ENCODE results near the gene ITGA11. TPM values are rescaled to one million over a fixed set of nuclear protein-coding genes. Genes with fewer than 3 reads are reported as not detected.
A peak's percentile ranks its signal among the peaks of the same experiment; 100 is the strongest.

ITGA11 gene
- total RNA-seq, 2 donors from 2014 or later = 0.95 to 13.1 TPM

DNA sequence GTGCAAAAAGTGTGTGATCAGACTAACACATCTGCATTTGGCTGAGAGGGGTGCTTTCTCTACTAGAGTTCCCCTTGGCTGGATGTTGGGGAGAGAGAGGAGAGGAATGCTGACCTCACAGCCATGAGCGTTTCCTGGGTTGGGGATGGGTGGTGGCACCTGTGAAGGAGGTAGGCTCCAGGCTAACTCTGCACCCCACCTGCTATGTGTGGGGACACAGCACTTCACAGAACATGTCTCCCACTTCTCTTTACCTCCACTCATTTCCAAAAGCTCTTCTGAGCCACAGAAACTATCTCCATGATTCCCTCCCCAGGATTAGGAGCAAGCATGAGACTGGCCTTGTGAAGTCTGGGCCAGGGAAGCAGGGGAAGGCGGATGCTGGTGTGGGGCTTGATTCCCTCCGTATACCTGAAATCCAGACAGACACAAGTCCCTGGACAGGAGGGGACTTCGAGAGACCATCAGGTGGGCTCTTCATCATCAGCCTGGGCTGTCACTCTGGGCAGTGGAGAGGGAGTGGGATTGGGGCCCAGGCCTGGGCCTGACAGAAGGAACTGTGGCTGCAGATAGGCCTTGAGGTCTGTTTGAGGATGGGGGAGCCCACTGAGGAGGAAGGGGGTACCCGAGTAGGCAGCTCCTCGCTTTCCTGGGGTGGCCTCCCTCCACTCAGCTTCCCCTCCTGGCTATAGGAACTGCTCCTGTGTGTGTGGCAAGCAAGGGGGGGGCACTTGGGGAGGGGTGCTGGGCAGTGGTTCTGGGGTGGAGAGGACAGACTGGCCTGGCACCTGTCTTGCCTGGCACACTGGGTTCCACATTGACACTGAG is 113.7 kb downstream of the ITGA11 start:
- no peak overlapping the region for H3K4me3 Mint-ChIP-seq
- no peaks in the 10 kb centered on the region for H3K9me3 Mint-ChIP-seq
- H3K36me3 Mint-ChIP-seq (ENCODE audit: low read depth) = no peaks in the 10 kb centered on the region
- H3K27ac Mint-ChIP-seq = no peak overlapping the region
- H3K27me3 Mint-ChIP-seq = no peaks in the 10 kb centered on the region
- H3K4me1 Mint-ChIP-seq = no peaks in the 10 kb centered on the region
- ATAC-seq (replicated peaks) = no peak

DNA sequence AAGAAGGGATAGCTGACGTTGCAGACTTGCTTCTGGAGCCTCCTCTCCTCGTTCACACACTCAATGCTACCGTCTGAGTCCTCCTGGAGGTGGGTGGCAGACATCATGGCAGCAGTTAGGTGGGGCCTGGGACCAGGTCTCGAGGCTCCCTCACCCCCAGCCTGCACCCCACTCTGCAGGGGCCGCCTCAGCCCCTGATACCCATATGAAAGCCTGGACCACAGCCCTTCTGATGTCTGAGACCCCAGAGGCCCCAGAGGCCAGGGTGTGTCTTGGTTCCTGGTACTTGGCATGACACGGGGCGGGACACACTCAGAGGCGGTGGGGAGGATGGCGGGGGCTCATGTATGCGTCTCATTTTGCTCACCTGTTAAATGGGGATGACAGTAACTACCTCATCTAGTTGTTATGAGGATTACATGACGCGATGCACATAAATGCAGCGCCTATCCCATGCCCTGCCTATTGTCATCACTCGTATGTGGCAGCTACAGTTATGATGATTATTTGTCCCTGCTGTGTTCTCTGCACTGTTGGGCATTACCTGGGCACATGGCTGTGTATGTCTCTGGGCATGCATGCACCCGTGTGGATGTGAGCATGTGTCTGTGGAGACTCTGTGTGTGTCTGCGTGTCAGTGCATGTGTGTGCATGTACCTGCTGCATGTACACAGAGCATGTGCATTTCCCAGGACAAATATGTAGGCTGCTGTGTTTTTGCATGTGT is 114.5 kb downstream of the ITGA11 start:
- no peaks in the 10 kb centered on the region for H3K9me3 Mint-ChIP-seq
- H3K27me3 Mint-ChIP-seq = no peaks in the 10 kb centered on the region
- no peaks in the 10 kb centered on the region for H3K36me3 Mint-ChIP-seq (ENCODE audit: low read depth)
- H3K27ac Mint-ChIP-seq = no peak overlapping the region
- no peaks in the 10 kb centered on the region for H3K4me1 Mint-ChIP-seq
- no peak overlapping the region for H3K4me3 Mint-ChIP-seq
- no peak for ATAC-seq (replicated peaks)

DNA sequence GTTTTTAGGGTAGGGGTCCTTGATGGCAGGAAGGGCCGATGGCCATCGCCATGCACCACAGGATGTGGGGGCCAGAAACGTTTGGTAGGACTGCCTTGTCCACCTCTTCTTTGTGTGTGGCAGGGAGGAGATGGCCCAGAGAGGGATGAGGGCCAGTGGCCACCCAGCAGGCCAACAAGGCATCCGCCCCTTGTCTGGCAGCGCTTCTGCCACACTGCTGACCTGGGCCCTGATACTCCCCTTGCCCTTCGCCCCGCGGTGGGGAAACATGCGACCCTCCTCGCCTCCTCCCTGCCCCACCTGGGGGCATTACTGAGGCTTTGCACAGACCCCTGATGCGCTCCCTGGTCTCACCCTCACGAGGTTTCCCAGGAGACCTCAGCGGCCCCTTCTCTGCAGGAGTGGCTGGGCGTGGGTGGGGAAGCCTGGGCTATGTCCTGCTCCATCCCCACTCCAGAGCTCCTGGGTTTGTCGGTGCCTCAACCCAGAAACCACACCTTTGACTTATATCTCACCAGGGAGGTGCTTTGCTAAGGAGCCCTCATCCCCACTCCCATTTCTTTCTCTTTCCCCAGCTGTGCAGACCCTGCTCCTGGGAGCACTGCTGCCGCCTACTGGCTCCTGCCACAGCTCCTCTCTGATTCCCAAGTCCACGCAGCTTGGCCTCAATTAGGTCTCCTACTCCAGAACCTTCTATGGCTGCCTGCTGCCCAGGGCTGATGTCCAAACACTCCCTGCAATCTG is 115.7 kb downstream of the ITGA11 start:
- Mint-ChIP-seq H3K4me3 (no peak overlapping the region), H3K36me3 (ENCODE audit: low read depth) (no peaks in the 10 kb centered on the region), H3K9me3 (no peaks in the 10 kb centered on the region), H3K4me1 (no peaks in the 10 kb centered on the region), H3K27ac (no peak overlapping the region), H3K27me3 (no peaks in the 10 kb centered on the region)
- no peak for ATAC-seq (replicated peaks)

DNA sequence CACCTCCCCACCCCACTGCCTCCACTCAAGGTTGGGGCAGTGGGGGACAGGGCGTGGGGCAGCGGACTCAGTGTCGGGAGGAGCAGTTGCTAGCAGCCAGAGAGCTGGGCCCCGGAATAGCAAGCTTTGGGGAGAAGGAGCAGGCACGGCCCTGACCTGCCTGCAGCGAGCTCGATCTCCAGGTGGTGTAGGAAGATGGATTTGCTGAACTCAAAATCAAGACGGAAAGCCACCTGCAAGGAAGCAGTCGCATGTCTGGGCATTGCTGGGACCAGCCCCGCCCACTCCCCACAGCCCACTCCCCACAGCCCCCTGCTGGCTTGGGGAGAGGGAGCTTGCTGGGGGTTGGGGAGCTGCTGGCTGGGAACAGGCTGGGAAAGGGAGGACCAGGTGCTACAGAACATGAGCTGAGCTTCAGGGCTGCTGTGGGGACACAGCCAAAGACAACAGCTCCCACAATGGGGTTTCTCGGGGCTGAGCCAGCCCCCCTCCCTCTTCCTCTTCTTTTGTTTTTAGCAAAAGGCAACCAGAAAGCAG is 116.4 kb downstream of the ITGA11 start:
- no peak overlapping the region for H3K4me3 Mint-ChIP-seq
- H3K9me3 Mint-ChIP-seq = no peaks in the 10 kb centered on the region
- H3K27ac Mint-ChIP-seq = no peak overlapping the region
- no peaks in the 10 kb centered on the region for H3K27me3 Mint-ChIP-seq
- no peak for ATAC-seq (replicated peaks)
- H3K4me1 Mint-ChIP-seq = no peaks in the 10 kb centered on the region
- H3K36me3 Mint-ChIP-seq (ENCODE audit: low read depth) = no peaks in the 10 kb centered on the region

DNA sequence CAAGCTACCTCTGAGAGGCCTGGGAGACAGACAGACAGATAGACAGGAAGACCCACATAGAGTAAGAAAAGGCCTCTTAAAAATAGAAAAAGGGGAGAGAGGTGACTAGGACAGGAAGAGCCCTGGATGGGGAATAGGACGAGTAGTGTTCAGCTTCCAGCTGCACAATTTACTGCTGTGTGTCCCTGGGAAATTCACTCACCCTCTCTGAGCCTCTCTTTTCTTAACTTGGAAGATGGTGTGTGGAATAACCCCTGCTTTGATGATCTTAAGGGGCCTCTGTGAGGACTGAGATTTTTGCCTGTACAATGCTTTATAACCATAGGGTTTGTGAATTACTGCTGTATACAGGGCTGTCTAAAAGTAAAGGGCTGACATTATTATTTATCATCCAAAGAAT is 116.9 kb downstream of the ITGA11 start:
- Mint-ChIP-seq H3K27me3 (no peaks in the 10 kb centered on the region), H3K36me3 (ENCODE audit: low read depth) (no peaks in the 10 kb centered on the region), H3K4me1 (no peaks in the 10 kb centered on the region), H3K9me3 (no peaks in the 10 kb centered on the region), H3K4me3 (no peak overlapping the region), H3K27ac (no peak overlapping the region)
- no peak for ATAC-seq (replicated peaks)

DNA sequence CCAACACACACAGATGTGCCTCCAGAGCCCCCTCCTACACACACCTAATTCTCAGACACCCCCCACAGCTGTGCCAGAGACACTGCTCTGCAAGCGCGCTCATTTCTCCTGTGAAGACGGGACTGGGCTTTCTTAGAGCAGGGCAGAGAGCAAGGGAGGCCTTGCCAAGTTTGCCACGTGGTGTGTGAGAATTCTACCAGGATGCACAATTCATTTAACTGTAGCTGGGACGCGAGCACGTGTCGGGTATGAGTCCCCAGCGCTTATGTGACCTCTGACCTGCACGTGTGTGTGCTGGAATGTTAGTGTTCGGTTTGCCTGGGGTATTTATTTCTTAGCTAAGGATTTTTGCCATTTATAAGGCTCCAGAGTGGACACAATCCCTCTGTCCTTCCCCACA is 117.4 kb downstream of the ITGA11 start:
- no peaks in the 10 kb centered on the region for H3K4me1 Mint-ChIP-seq
- H3K27ac Mint-ChIP-seq = no peak overlapping the region
- no peaks in the 10 kb centered on the region for H3K27me3 Mint-ChIP-seq
- no peak overlapping the region for H3K4me3 Mint-ChIP-seq
- no peaks in the 10 kb centered on the region for H3K36me3 Mint-ChIP-seq (ENCODE audit: low read depth)
- H3K9me3 Mint-ChIP-seq = no peaks in the 10 kb centered on the region
- ATAC-seq (replicated peaks) = no peak

DNA sequence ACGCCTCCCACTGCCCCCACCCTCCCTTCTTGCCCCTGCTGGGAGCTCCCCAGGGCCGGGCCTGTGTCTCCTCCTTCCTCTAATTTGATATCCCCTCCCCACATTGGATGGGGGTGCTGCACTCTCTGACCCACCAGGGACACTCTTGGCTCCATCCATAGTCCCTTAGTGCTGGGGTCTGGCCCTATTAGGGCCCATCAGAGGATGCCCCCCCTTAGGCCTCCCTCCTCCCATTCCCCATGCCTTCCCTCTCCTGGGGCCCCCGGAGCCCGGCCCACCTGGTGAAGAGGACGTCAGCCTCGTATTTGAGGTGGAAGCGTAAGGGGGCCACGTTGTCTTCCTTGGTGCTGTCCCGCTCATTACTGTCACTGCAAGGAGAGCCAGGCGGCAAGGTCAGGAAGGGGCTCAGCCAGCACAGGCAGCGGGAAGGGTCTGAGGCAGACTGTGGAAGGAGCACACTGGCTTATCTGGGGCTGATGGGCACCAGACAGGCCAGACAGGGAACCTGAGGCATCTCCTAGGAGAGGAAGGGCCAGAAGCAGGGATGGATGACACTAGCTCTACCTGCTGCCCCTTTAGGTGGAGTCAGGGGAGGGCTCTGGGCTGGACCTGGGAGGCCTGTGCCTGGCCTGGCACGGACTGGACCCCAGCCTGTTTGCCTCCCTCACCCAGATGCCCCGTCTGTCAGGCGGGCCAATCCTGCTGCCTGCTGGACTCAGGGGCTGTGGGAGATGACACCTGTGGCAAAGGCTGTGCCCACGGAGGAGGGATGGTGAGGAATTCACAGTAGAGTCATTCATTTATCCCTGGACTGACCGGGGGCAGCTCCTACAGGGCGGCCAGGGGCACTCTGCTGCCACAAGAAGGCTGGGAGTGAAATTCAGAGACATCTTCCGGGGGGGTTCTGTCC is 118.2 kb downstream of the ITGA11 start:
- Mint-ChIP-seq H3K4me1 (no peaks in the 10 kb centered on the region), H3K27ac (peak overlapping the region; percentile 52), H3K9me3 (no peaks in the 10 kb centered on the region), H3K27me3 (no peaks in the 10 kb centered on the region), H3K36me3 (ENCODE audit: low read depth) (no peaks in the 10 kb centered on the region), H3K4me3 (no peak overlapping the region)
- no peak for ATAC-seq (replicated peaks)

DNA sequence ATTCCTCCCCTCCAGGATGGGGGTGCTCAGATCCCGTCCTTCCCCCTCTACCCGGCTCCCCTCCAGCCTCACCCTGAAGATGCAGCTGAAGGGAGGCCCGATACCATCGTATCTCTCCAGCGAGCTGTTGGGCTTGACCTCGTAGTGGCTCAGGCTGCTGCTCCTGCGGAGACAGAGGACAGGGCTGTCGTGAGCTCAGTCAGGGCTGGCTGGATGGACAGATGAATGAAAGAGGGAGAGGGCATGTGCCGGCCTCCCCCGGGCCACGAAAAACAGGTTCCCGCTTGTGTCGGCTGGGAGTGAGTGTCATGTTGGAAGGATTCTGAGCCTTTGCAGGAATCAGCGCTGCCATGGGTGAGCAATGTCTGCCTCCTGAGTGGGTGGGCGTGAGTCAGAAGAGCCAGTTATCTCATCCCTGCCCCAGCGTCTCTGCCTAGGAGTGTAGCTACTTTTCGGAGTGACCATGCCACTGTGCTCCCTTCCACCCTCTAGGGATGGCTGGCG is 119.2 kb downstream of the ITGA11 start:
- Mint-ChIP-seq H3K9me3 (no peaks in the 10 kb centered on the region), H3K4me3 (no peak overlapping the region), H3K27me3 (no peaks in the 10 kb centered on the region), H3K36me3 (ENCODE audit: low read depth) (no peaks in the 10 kb centered on the region), H3K27ac (no peak overlapping the region), H3K4me1 (no peaks in the 10 kb centered on the region)
- ATAC-seq (replicated peaks) = peak; percentile 59

DNA sequence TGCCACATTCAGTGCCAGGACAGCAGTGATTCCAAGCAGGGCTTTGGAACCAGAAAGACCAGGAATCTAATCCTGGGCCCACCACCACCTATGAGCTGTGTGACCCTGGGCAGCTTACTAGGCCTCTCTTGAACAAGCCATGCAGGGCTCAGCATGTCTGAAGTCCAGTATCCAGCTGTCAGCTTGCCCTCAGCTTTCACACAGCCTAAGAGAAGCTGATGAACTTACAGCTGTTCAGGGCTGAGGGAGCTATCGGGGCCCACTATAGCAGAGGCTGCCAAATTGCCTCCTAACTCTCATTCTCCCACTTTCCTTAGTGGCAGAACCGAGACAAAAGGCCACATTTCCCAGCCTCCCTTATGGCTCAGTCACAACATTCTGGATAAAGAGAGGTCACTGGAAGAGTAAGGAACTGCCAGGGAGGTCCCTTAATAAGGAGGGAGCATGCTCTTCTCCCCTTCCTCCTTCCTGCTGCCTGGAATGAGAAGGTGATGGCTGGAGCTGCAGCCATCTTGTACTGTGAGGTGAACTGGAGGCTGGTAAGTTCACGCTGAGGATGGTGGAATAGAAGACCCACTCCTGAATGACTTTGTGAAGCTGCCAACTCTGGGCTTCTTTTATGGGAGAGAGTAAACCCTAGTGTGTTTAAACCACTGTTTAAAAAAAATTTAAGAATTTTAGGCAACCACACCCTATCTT is 120.0 kb downstream of the ITGA11 start:
- no peak overlapping the region for H3K4me3 Mint-ChIP-seq
- peaks cover under 1% of the 10 kb centered on the region for H3K4me1 Mint-ChIP-seq
- H3K27me3 Mint-ChIP-seq = no peaks in the 10 kb centered on the region
- H3K9me3 Mint-ChIP-seq = no peaks in the 10 kb centered on the region
- H3K36me3 Mint-ChIP-seq (ENCODE audit: low read depth) = no peaks in the 10 kb centered on the region
- no peak overlapping the region for H3K27ac Mint-ChIP-seq
- no peak for ATAC-seq (replicated peaks)

DNA sequence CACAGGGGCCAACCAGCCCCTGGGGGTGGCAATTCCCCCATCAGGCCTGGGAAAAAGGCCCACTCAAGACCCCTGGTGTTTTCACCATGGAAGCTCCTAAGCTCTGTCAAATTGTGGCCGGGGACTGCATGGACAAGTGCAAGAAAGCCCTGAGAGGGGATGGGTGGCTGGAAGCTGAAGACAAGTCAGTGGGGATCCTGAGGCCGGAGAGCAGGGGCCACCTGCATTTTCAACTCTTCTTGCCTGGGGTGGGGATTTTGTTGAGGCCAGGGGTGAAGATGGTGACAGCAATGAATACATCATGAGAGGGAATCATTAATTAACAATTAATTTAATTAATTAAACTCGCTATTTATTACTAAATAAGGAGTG is 120.5 kb downstream of the ITGA11 start:
- Mint-ChIP-seq H3K9me3 (no peaks in the 10 kb centered on the region), H3K4me3 (no peak overlapping the region), H3K27me3 (no peaks in the 10 kb centered on the region), H3K27ac (no peak overlapping the region), H3K4me1 (peaks cover 6% of the 10 kb centered on the region), H3K36me3 (ENCODE audit: low read depth) (no peaks in the 10 kb centered on the region)
- no peak for ATAC-seq (replicated peaks)

DNA sequence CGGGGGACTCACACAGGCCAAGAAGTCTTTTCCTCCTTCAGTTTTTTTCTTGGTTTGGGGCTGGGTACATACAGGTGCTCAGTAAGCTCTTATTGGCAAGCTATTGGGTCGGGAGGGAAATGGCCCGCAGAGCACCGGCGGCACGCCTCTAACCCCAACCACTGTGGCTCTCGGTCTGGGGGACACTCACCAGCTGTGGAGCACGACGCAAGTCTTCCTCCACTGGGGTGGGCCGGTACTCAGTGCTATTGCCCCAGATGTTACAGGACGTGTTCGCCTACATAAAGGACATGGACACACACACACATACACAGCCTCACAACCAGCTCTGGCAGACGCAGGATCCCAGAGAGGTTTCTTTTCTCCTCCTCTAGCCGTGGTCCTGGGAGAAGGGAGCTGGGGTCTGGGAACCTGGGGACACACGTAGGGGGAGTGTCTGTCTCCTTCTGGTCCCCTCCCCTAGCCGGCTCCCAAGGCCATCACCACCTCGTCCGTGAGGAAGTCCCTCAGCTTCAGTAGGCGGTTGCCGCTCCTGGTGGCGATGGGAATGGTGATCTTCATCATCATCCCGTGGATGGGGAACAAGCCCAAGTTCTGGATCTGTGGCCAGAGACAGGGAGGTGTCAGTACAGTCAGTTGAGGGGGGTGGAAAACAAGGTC is 121.0 kb downstream of the ITGA11 start:
- H3K4me1 Mint-ChIP-seq = peaks cover 10% of the 10 kb centered on the region
- no peaks in the 10 kb centered on the region for H3K36me3 Mint-ChIP-seq (ENCODE audit: low read depth)
- H3K9me3 Mint-ChIP-seq = no peaks in the 10 kb centered on the region
- no peaks in the 10 kb centered on the region for H3K27me3 Mint-ChIP-seq
- H3K27ac Mint-ChIP-seq = no peak overlapping the region
- no peak overlapping the region for H3K4me3 Mint-ChIP-seq
- no peak for ATAC-seq (replicated peaks)

DNA sequence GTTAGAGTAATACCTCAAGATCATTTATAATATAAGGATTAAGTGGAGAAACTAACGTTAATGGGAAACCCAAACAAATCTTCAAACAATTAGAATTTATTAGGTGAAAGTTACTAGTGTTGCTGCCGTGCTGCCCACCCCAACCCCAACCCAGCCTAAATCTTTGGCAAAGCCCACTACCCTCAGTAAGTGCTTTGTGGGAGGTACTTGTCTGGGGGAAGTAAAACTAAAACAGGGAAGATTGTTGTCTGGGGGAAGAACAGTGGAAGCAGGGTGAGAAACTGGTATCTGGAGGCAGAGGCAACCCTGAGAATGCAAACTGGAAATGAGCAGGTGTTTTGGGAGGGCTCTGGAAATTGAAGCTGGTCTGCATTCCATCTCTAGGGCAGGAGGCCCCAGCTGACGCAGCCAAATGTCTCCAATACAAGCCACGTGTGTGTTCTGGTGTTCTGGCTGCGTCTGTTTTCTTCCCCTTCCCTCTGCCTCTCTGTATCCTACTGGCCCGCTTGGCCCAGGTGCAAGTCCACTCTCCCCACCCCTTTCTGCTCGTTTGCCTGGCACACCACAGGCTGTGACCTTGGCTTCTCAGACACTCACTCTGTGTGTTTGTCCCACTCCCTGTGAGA is 121.7 kb downstream of the ITGA11 start:
- Mint-ChIP-seq H3K4me1 (peaks cover 10% of the 10 kb centered on the region), H3K4me3 (no peak overlapping the region), H3K9me3 (no peaks in the 10 kb centered on the region), H3K36me3 (ENCODE audit: low read depth) (no peaks in the 10 kb centered on the region), H3K27me3 (no peaks in the 10 kb centered on the region), H3K27ac (no peak overlapping the region)
- ATAC-seq (replicated peaks) = no peak

Measured in activated T-helper 17 cell treated with anti-CD3 and anti-CD28 coated beads, Interleukin-2, amount 50 U/mL, for 72 hours (primary cell).